HK-2 (cell line): ENCODE data around the gene CNTNAP1.

ENCODE experiments used
- DNase-seq: peaks from one replicate; pipeline ENCODE4 v3.0.0-alpha.2; 2018; ENCODE audit not compliant: unreplicated experiment

The CNTNAP1 gene

DNA sequence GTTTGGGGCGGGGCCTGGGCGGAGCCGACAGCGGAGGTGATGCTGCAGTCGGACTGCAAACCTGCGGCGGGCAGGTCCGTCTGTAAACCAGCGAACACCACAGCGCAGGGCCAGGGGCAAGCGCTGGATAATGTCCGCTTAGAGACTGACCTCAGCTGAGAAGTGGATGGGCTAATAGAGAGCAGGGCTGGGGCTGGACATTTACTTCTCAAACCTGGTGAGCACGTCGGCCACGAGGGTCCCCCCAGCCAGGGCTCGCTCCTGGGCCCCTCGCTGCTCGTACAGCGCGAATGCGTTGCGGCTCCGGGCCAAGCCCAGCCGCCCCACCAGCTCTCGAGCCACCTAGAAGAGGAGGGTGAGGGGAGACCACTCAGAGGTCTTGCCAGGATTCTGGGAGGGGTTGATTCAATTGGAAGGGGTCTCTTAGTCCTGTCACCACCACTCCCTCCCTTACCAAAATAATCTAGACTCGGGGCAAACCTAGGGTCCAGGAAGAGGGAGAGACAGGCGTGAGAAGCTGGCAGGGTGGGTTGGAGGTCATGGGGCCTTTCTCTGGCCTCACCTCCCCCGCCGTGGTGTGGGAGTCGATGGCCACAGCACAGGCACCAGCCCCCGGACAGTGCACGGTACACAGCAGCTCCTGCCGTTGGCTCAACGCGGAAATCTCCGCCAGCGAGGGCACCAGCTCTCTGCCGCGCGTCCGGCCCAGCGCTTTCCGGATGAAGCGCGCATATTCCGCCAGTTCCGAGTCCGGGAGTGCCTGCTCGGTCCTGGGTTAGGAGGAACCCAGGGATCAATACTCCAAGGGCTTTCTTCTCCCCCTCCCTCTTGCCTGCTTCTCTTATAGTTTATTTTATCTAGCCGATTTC lies 11.3 kb upstream of the CNTNAP1 start:
- no peak for DNase-seq

DNA sequence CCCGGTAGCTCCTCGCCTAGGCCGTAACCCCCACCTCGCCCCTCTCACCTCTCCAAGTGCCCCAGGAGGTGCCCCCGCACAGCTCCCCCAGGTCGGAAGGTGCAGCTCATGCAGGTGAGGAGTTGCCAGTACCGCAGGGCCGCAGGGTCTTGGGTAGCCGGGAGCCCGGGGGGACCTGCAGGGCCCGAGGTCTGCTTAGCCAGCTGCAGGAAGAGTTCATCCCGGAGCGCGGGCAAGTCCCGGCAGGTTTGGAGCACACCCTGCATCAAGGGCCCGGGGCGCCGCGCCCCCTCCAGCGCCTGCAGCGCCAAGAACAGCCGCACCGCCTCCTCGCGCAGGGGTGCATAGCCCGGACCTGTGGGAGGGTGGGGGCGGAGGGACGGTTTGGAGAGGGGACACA lies 10.3 kb upstream of the CNTNAP1 start:
- DNase-seq = no peak

DNA sequence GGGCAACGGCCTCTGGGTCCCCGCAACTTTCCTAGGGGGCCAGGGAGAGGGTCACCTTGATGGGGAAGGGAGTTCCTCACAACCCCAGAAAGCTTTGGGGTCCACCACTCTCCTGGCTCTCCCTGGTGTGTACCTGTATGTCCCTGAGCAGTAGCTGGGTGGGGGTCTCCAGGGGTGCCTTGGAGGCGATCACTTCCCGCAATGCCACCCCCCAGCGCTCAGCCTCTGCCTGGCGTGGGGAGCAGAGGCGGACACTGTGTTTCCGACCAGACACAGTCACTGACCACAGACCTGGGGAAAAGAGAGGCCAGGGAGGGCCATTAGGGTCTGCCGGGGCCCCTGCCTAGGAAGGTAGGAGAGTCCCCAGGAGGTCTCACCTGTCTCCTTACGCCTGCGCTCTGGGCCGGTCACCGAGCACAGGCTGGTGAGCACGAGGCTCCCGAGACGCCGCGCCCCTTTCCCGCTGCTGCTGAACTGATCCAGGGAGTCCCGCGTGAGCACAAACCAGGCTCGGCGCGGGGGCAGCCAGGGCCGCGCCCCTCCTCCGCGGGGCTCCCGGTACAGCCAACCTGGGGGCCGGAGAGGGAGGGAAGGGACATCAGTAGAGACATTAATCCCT lies 9.0 kb upstream of the CNTNAP1 start:
- DNase-seq = no peak

DNA sequence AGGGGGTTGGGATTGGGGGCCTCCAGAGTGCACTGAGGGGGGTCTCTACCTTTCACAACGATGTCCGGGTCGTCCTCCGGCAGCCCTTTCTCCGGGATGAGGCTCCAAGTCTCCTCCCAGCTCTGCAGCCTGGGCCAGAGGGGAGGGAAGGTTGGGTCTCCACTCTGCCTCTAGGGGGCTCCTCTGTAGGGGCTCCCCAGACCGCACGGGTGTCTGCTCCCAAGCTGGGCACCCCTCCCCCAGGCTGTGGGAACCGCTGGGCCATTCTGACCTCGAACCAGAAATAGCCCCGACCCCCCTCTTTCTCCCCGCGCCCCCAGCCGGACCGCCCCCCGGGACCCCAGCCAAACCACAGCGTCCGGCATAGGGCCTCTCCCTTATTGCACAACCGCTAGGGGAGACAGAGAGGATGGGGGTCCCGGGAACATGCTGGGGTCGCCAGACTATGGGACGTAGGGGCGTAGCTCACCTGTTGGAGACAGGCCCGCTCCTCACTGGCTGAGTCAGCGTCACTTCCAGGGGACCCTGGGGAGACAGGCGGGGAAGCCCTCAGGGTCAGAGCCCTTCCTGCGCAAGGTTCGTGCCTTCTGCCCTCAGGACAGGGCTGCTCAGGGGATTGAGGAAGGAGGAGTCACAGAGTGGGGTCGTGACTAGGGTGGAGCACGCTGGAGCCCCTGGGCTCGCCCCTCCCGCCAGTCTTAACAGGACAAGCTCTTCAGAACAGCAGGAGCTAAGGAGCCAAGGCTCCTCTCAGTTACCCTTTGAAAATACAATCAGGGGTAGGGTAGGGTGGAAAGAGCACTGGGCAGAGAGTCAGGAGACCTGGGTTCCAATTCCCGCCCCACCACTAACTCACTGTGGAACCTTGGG lies 8.2 kb upstream of the CNTNAP1 start:
- DNase-seq = no peak

DNA sequence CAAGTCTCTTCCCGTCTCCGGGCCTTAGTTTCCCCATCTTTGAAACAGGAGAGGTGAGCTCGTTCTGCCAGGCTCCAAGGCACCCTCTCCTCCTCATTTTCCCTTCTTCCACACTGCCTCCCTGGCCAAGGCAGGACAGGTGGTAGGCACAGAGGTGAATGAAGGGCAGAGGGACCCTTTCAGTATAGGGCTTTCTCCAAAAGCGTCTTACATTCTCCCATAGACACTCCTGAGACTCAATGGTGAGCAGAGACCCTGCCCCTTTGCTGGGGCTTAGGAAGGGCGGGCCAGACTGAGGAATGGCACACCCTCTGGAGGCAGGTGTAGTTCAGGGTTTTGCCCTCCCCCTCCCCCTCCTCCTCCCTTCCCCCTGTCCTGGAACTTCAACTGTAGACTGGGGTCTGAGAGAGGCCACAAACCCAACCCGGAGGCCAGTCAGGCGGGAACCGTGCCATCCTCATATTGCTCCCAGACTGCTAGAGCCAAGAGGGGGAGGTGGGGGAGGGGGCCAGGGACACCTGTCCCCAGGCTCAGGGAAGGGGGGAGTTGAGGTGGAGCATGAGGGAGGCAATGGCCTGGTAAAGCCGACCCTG lies 7.5 kb upstream of the CNTNAP1 start:
- no peak for DNase-seq

DNA sequence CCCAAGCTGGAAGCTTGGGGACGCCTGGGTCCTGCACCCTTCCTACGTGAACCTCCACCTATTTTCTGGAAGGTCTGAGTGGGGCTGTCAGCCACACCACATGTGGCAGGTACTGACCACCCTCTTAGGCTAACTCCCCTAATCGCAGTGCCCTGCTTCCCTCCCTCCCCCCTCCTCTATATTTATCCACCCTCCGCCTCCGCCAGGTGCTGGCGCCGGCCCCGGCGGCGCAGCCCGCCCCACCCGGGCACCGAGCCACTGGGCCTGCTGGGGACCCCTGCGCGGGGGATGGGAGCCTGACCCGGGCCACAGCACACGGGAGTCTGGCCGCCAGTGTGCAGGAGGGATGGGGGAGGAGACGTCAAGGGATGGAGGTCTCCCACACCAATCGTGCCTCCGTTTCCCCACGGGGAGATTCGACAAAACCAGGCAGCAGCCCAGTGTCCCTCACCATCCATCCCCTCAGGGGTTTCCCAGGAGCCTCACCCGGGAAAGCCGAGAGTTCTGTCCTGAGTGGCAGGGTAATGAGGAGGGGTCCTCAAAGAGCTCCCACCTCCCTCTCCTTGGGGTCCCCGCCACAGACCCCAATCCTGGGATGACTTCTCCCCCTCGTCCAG lies 6.9 kb upstream of the CNTNAP1 start:
- DNase-seq = no peak

DNA sequence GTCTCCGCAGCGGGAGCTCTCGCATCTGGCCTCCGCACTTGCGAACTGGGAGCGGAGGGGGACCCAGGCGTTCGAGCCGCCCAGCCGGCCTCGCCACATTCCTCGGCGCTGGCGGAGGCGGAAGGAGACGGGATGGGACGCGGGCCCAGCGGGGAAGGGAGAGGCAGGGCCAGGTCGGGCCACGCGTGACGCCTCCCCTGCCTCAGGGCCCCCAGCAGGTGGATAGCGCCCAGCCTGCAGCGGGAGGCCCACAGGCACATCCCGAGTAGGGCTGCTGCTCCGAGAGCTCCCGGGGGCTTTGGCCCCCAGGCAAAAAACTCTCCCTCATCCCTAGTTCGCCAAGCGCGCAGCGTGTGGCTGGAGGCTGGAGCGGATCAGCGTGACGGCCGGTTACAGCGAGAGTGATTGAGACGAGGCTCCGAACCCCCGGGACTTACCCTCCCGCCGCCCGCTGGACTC lies 6.3 kb upstream of the CNTNAP1 start:
- DNase-seq = peak; percentile 48

DNA sequence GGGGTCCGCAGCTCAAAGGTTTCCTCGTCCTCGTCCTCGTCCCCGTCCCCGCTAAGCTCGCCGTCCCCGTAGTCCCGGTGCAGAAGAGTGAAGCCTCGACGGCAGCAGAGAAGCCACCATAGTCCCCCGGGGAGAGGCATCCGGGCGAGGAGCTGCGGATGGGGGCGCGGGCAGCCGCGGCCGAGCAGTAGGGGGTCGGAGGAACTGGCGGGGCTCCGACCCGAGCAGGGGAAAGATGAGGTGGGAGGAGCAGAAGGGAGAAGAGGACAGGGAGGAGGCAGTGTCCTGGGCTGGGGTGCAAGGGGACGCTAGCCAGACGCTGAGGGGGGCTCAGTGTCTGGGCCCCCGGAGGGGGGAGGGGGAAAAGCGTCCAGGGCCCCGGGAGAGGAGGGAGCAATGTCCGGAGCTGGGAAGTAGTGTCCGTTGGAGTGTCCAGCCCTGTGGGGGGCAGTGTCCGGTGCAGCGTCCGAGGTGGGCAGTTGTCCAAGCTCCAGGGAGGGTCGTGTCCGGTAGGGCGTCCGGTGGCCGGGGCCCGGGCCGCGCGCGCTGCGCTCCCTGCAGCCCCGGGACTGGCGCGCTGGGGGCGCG lies 5.8 kb upstream of the CNTNAP1 start, which contains the start of gene PLEKHH3:
Gene PLEKHH3 (minus strand): TSS at position 571 of the 588 bp plus-strand sequence. CDS start 431 bp downstream, at position 140.
- no peak for DNase-seq

DNA sequence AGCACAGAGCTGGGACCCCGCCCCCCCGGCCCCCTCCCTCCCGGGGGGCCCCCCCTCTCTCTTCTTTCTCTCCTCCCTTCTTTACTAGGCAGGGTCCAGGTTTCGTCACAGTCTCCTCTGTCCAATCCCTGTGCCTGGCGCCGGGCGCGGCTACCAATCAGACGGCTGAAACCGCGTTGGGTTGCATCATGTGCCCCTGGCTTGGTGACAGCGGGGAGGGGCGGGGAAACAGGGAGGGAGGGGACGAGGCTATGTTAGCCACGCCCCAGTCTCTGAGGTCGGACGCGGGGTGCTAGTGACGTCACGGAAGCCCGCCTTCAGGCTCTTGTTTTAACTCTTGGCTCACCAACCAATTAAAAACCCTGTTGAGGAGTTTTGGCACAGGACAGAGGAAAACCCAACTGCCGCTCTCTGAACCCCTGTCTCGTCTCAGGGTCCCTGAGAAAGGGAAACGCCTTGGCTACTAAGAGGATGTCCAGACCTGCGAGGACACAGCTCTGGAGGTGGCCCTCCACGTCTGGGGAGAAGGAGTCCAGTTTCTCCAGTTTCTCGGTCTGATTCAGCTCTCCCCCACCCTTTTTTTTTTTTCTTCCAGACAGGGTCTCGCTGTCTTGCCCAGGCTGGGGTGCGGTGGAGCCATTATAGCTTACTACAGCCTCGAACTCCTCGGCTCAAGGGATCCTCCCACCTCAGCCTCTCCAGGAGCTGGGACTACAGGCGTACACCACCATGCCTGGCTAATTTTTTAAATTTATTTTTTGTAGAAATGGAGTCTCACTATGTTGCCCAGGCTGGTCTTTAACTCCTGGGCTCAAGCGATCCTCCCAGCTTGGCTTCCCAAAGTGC lies 5.1 kb upstream of the CNTNAP1 start:
- peak; percentile 100 for DNase-seq

DNA sequence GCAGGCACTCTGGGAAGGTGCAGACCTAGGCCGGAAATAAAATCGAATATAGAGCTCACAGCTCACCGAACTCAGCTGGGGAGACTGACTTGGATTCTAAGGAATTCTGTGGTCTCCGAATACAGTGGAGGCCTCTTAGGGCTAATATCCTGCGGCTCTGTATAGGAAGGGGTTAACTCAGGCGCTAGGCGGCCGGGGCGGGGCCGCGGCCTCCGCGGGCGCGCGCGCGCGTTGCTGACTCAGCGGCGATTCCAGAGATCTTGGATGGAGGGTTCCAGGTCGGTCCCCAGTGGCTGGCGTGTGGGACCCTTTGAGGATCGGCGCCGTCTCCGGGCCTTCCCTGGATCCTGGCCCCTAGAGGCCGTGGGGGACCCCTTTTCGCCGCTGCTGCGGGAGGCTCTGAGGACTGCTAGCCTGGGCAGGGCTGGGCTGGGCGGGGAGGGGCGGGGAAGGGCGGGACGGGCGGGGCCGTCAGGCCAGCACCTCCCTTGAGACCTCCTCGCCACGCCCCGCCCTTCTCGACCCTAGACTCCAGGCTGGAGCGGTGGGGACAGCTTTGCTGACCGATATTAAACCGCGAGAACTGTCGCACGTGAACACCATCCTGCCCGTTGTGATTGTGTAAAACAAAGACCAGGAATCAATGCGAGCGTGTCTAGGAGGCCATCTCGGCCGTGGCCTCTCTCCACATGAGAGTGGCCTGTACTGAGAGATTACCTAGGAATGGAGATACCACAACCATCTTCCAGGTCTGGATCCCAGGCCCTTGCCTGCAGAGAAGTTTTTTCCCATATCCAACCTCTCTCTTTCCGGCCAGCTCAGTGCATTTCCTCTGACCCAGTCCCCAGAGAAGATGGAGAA lies 4.2 kb upstream of the CNTNAP1 start:
- peak; percentile 91 for DNase-seq

DNA sequence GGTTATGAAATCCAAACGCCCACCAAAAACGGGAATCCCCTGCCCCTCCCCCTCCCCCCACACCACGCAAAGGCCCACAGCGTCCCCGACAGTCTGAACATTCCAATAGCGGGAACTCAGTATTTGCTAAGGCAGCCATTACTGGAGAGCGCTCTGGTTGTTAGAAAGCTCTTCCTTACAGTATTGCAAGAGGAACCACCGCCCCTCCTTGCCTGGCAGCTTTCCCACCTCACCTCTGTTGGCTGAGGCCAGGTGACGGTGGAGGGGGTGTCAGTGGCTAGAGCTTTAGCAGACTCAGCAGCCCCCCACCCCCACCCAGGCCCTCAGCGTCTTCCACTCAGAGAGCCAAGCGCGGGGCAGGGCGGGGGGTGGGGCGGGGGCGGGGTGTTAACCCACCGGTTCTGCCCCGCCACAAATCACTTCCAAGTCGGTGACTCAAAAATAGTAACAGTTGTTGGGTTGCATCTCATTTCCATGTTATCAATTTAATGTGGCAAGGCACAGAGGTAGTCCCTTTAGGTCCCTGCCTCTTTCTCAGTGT lies 3.3 kb upstream of the CNTNAP1 start:
- peak; percentile 80 for DNase-seq

DNA sequence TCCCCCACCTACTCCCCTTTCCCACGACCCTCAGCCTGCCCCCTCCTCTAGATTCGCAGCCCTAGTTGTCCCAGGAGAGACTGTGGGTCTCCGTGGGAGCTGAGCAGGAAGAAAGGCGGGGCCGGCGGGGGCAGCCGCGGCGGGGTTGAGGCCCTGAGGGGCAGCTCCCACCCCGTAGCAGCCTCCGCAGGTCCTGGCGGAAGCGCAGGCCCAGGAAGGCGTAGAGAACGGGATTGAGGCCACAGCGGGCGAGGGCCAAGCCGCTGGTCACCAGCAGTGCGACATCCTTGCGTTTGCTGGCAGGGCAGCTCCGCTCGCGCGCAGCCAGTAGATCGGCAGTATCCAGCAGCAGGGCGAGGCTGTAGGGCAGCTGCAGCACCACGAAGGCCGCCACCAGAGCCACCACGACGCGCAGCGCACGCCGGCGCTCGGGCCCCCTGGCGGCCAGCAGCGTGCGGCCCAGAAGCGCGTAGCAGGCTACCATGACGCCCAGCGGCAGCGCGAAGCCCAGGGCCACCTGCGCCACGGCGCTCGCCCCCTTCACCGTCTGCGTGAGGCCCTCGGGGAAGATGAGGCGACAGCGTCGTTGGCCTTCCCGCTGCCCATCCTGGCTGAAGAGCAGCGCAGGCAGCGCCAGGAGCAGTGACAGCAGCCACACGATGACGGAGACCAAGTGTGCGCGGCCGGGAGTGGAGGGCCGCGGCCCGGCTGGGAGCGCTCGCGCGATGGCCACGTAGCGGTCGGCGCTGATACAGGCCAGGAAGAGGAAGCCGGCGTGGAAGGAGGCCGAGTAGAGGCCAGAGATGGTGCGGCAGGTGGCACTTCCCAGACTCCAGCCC lies 2.6 kb upstream of the CNTNAP1 start:
- peak; percentile 52 for DNase-seq

DNA sequence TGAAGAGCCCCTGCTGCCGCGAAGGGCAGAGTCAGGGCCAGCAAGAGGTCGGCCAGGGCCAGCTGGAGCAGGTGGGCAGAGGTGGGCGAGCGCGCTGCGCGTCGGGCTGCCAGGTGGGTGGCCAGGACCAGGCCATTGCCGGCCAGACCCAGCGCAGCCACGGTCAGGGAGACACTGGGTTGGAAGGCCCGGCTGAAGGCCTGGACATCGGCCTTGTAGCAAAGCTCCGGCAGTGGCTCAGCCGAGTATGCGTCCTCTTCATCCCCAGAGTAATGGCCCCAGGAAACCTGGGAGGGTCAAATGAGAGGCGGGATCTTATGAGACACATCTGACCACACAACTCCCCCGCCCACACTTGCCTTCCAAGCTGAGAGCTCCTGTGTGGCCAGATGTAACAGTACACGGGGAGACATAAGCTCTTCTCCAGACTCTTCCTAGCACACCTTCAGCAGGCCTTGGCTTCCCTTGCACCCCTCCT lies 2.0 kb upstream of the CNTNAP1 start:
- DNase-seq = no peak

DNA sequence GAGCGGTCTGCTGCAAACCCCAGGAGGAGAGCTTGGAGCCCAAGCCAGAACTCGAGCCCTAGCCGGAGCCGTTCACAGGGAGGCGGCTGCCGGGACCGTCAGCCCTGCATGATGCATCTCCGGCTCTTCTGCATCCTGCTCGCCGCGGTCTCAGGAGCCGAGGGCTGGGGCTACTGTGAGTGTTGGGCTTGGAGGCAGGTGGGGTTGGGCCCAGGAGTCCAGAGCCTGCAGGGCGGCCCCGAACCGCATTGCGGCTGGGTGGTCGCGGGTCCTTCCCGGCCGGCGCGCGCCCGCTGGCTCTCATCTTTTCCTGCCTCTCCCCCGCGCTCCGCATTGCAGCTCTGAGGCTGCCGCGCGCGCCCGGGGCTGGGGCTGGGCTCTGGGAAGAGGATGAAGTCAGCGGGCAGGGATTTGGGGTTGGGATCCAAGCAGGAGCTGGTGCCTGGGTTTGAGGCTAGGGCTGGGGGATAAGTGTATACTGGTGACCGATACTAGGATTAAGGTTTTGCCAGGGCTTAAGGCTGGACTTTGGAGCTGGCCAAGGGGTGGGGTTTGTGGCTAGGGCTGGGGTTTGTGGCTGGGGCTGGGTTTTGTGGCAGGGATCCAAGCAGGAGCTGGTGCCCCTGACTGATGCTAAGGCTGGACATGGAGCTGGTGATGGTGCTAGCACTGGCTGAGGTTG lies 532 bp downstream of the CNTNAP1 start:
- peak; percentile 66 for DNase-seq

DNA sequence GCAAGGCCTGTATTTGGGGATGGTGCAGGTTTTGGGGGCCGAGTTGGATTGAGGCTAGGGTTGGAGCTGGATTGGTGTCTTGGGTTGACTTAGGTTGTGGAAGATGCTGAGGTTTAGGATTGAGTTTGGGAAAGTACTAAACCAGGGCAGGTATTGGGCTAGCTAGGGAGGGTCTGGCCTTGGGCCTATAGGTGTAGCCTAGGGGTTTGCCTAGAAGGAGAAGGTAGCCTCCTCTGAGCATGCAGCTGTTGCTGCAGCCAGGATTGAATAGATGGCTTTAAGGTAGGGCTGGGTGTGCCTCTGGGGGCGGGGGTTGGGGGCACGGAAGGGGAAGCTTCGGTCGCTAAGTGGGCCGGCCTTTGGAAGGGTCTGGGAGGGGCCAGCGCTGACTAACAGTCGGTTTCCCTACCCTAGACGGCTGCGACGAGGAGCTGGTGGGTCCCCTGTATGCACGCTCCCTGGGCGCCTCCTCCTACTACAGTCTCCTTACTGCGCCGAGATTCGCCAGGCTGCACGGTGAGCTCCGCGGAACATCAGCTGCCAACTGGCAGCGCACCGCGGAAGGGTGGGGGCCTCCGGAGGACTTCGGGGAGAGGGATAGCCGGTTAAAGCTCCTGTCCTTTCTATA lies 1.2 kb downstream of the CNTNAP1 start:
- DNase-seq = no peak

DNA sequence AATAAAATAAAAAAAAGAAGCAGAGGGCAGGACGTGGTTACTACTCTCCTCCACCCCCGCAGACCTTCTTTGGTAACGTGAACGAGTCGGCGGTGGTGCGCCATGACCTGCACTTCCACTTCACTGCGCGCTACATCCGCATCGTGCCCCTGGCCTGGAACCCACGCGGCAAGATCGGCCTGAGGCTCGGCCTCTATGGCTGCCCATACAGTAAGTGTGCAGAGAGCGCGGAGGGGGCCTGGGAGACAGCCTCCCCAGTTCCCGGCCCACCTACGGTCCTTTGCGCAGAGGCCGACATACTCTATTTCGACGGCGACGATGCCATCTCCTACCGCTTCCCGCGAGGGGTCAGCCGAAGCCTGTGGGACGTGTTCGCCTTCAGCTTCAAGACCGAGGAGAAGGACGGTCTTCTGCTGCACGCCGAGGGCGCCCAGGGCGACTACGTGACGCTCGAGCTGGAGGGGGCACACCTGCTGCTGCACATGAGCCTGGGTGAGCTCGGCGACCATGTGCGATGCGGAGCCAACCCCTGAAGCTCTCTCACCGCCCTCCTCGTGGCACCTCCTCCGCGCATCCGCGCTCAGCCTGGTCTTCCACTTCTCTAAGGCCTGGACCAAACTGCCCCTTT lies 2.7 kb downstream of the CNTNAP1 start:
- no peak for DNase-seq
